Measurements from ENCODE around the gene HNF1A. TPM values are rescaled to one million over a fixed set of nuclear protein-coding genes. Genes with fewer than 3 reads are reported as not detected.

Gene HNF1A
- polyA plus RNA-seq, 3 donors = 0.03 TPM; not detected in 2

DNA sequence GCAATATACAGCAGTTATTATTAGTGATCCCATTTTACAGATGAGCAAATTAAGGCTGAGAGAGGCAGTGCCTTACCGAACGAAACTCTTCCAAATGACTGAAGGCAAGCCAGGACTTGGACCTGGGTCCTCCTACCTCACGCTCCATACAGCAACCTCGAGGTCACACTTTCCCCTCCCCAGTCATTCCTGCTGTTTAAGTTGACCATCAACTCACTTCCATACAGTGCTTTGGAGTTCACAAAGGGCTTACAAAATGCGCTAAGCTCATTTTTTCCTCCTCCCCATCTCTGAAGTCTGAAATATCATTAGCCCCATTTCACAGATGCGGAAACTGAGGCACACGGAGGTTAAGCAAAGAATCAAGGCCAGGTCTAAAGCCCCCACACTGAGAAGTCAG is 4.3 kb downstream of the HNF1A start:
- Mint-ChIP-seq H3K4me3 (no peak overlapping the region), H3K9me3 (no peaks in the 10 kb centered on the region), H3K4me1 (no peaks in the 10 kb centered on the region), H3K27me3 (ENCODE audit: low read depth in 3 of 3) (peaks cover 0 to 2% (median 0%) of the 10 kb centered on the region in 3 donors), H3K27ac (no peak overlapping the region), H3K36me3 (no peaks in the 10 kb centered on the region)
- no peaks in the 10 kb centered on the region for H3K79me2 ChIP-seq (ENCODE audit: insufficient read depth, low read length)
- H3K4me2 ChIP-seq (replicated peaks; ENCODE audit: extremely low read depth, low read length, poor library complexity, severe bottlenecking) = no peak overlapping the region
- H2AFZ ChIP-seq (ENCODE audit: insufficient read depth, low read depth, low read length, poor library complexity, severe bottlenecking) = no peak overlapping the region
- H3K4me1 ChIP-seq (ENCODE audit: control insufficient read depth in 1 of 2, insufficient read depth in 2 of 2, low read length in 2 of 2) = no peaks in the 10 kb centered on the region
- intact Hi-C loops (cut with micrococcal nuclease) = no loop called here
- H4K20me1 ChIP-seq (ENCODE audit: insufficient read depth, low read length) = no peaks in the 10 kb centered on the region
- H3K9ac ChIP-seq (ENCODE audit: insufficient read depth, low read length, poor library complexity, severe bottlenecking) = no peak overlapping the region
- no peak for DNase-seq
- H3K4me3 ChIP-seq (replicated peaks in 1 of 3; ENCODE audit: low read depth in 2 of 3, low read length in 3 of 3) = no peak overlapping the region
- no peaks in the 10 kb centered on the region for H3K27me3 ChIP-seq (ENCODE audit: control insufficient read depth in 2 of 2, insufficient read depth in 2 of 2, low read length in 2 of 2)
- 91% methylated on average over 7 of the region's 7 CpGs for WGBS (ENCODE audit: insufficient coverage)
- no peaks in the 10 kb centered on the region for H3K9me3 ChIP-seq (replicated peaks in 1 of 2; ENCODE audit: control insufficient read depth in 1 of 2, insufficient read depth in 1 of 2, low read length in 2 of 2)
- TF ChIP-seq CTCF (IDR thresholded peaks at IDR 0.05) = no peak
- H3K27ac ChIP-seq (ENCODE audit: low read depth in 1 of 2, low read length in 2 of 2) = no peak overlapping the region
- H3K36me3 ChIP-seq (replicated peaks in 1 of 2; ENCODE audit: control insufficient read depth in 1 of 2, insufficient read depth in 2 of 2, low read length in 2 of 2) = no peaks in the 10 kb centered on the region

DNA sequence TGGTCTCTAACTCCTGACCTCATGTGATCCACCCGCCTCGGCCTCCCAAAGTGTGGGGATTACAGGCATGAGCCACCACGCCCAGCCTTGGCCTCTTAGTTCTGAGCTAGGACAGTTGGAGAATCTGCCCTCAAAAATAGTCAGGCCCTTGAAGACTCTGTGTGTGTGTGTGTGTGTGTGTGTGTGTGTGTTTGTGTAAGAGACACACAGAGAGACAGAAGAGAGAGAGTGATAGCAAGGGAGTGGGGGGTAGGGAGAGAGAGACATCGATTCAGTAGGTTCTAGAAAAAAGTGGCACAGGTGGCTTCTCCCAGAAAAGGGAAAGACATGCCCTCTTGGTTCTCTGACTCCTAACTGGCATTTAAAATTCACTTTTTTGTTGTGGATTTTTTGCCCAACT is 5.4 kb downstream of the HNF1A start:
- no peaks in the 10 kb centered on the region for H3K9me3 ChIP-seq (replicated peaks in 1 of 2; ENCODE audit: control insufficient read depth in 1 of 2, insufficient read depth in 1 of 2, low read length in 2 of 2)
- H3K4me1 Mint-ChIP-seq = no peaks in the 10 kb centered on the region
- intact Hi-C loops (cut with micrococcal nuclease) = no loop called here
- H3K9ac ChIP-seq (ENCODE audit: insufficient read depth, low read length, poor library complexity, severe bottlenecking) = no peak overlapping the region
- H3K27ac Mint-ChIP-seq = peak overlapping the region in 1 of 7 donors; percentile 70
- H3K9me3 Mint-ChIP-seq = no peaks in the 10 kb centered on the region
- no peaks in the 10 kb centered on the region for H3K79me2 ChIP-seq (ENCODE audit: insufficient read depth, low read length)
- no peak for DNase-seq
- H3K4me3 Mint-ChIP-seq = no peak overlapping the region
- no peak overlapping the region for H3K4me3 ChIP-seq (replicated peaks in 1 of 3; ENCODE audit: low read depth in 2 of 3, low read length in 3 of 3)
- no peak overlapping the region for H2AFZ ChIP-seq (ENCODE audit: insufficient read depth, low read depth, low read length, poor library complexity, severe bottlenecking)
- no peaks in the 10 kb centered on the region for H4K20me1 ChIP-seq (ENCODE audit: insufficient read depth, low read length)
- WGBS (ENCODE audit: insufficient coverage) = 90% methylated on average over 2 of the region's 4 CpGs
- peaks cover 0 to 2% (median 1%) of the 10 kb centered on the region in 3 donors for H3K27me3 Mint-ChIP-seq (ENCODE audit: low read depth in 3 of 3)
- H3K27ac ChIP-seq (ENCODE audit: low read depth in 1 of 2, low read length in 2 of 2) = no peak overlapping the region
- TF ChIP-seq CTCF (IDR thresholded peaks at IDR 0.05) = no peak
- H3K36me3 ChIP-seq (replicated peaks in 1 of 2; ENCODE audit: control insufficient read depth in 1 of 2, insufficient read depth in 2 of 2, low read length in 2 of 2) = no peaks in the 10 kb centered on the region
- H3K36me3 Mint-ChIP-seq = no peaks in the 10 kb centered on the region
- H3K4me2 ChIP-seq (replicated peaks; ENCODE audit: extremely low read depth, low read length, poor library complexity, severe bottlenecking) = no peak overlapping the region
- H3K27me3 ChIP-seq (ENCODE audit: control insufficient read depth in 2 of 2, insufficient read depth in 2 of 2, low read length in 2 of 2) = no peaks in the 10 kb centered on the region
- H3K4me1 ChIP-seq (ENCODE audit: control insufficient read depth in 1 of 2, insufficient read depth in 2 of 2, low read length in 2 of 2) = no peaks in the 10 kb centered on the region

Data from CD14-positive monocyte (primary cell).